IPS-18a (cell line): ENCODE data around the gene LRRC37A2.
"Not testable (repeated sequence)": the region's sequence is repeated elsewhere in the genome, so short reads cannot be mapped to it uniquely, and the experiment has no call there.

Experiments
- H3K27ac ChIP-seq: one replicate; pipeline ENCODE4 v1.5.1; 2013; ENCODE audit warnings: low read length
- H3K27me3 ChIP-seq: one replicate; pipeline ENCODE4 v1.6.1; 2013; ENCODE audit warnings: mild to moderate bottlenecking, low read length; ENCODE audit not compliant: control insufficient read depth, insufficient read depth
- H3K36me3 ChIP-seq: one replicate; pipeline ENCODE4 v1.6.1; 2013; ENCODE audit warnings: low read depth, low read length; ENCODE audit not compliant: control insufficient read depth
- H3K4me1 ChIP-seq: one replicate; pipeline ENCODE4 v1.6.1; 2013; ENCODE audit warnings: low read depth, low read length; ENCODE audit not compliant: control insufficient read depth
- H3K4me3 ChIP-seq: one replicate; pipeline ENCODE4 v1.5.1; 2013; ENCODE audit warnings: low read length
- H3K9ac ChIP-seq: one replicate; pipeline ENCODE4 v1.6.1; 2013; ENCODE audit warnings: mild to moderate bottlenecking, low read length, moderate library complexity
- H3K9me3 ChIP-seq: one replicate; pipeline ENCODE4 v1.6.1; 2013; ENCODE audit warnings: low read depth, low read length; ENCODE audit not compliant: control insufficient read depth

The LRRC37A2 gene

GRCh38 chr17:46560048-46560447, 47.8 kb downstream of the LRRC37A2 start:
- H3K9me3 ChIP-seq, H3K27me3 ChIP-seq, H3K4me1 ChIP-seq, H3K9ac ChIP-seq, H3K27ac ChIP-seq, H3K4me3 ChIP-seq, H3K36me3 ChIP-seq: not testable (repeated sequence)

- H3K27me3 ChIP-seq, H3K9me3 ChIP-seq, H3K4me3 ChIP-seq, H3K4me1 ChIP-seq, H3K9ac ChIP-seq, H3K36me3 ChIP-seq, H3K27ac ChIP-seq: not testable (repeated sequence)
Measured at GRCh38 chr17:46566284-46566683, 54.0 kb downstream of the LRRC37A2 start.

GRCh38 chr17:46566980-46567379, 54.7 kb downstream of the LRRC37A2 start:
- H3K27me3 ChIP-seq, H3K9me3 ChIP-seq, H3K9ac ChIP-seq, H3K4me1 ChIP-seq, H3K36me3 ChIP-seq, H3K27ac ChIP-seq, H3K4me3 ChIP-seq: not testable (repeated sequence)

GRCh38 chr17:46571796-46572195, 59.5 kb downstream of the LRRC37A2 start:
- H3K9me3 ChIP-seq, H3K36me3 ChIP-seq, H3K9ac ChIP-seq, H3K4me1 ChIP-seq, H3K27me3 ChIP-seq, H3K4me3 ChIP-seq, H3K27ac ChIP-seq: not testable (repeated sequence)

GRCh38 chr17:46579083-46580075, 67.1 kb downstream of the LRRC37A2 start, which contains the start of gene ARL17A:
ARL17A (minus strand) TSS chr17:46579691; CDS start chr17:46576322, 3,369 bp downstream.
- H3K4me3 ChIP-seq: not testable (repeated sequence)

GRCh38 chr17:46580082-46580481, 67.8 kb downstream of the LRRC37A2 start:
- not testable (repeated sequence) for H3K4me1 ChIP-seq, H3K9ac ChIP-seq, H3K36me3 ChIP-seq, H3K4me3 ChIP-seq, H3K27ac ChIP-seq, H3K9me3 ChIP-seq, H3K27me3 ChIP-seq

More at GRCh38 chr17:46579083-46580075, 67.1 kb downstream of the LRRC37A2 start, which contains the start of gene ARL17A:
- H3K27me3 ChIP-seq, H3K9me3 ChIP-seq, H3K36me3 ChIP-seq, H3K4me1 ChIP-seq, H3K27ac ChIP-seq, H3K9ac ChIP-seq: not testable (repeated sequence)

- H3K4me3 ChIP-seq, H3K9me3 ChIP-seq, H3K9ac ChIP-seq, H3K4me1 ChIP-seq, H3K36me3 ChIP-seq, H3K27ac ChIP-seq, H3K27me3 ChIP-seq: not testable (repeated sequence)
Measured at GRCh38 chr17:46585444-46585843, 73.2 kb downstream of the LRRC37A2 start.

GRCh38 chr17:46590157-46591146, 78.2 kb downstream of the LRRC37A2 start, which contains the start of gene NSF:
NSF (plus strand) TSS chr17:46590669; CDS start chr17:46590776, 107 bp downstream.
- H3K27me3 ChIP-seq, H3K4me1 ChIP-seq, H3K27ac ChIP-seq, H3K4me3 ChIP-seq, H3K9me3 ChIP-seq, H3K9ac ChIP-seq, H3K36me3 ChIP-seq: not testable (repeated sequence)

GRCh38 chr17:46591332-46591731, 79.1 kb downstream of the LRRC37A2 start:
- not testable (repeated sequence) for H3K4me3 ChIP-seq, H3K9me3 ChIP-seq, H3K9ac ChIP-seq, H3K4me1 ChIP-seq, H3K27me3 ChIP-seq, H3K27ac ChIP-seq, H3K36me3 ChIP-seq

- not testable (repeated sequence) for H3K4me3 ChIP-seq, H3K27me3 ChIP-seq, H3K4me1 ChIP-seq, H3K36me3 ChIP-seq, H3K27ac ChIP-seq, H3K9me3 ChIP-seq, H3K9ac ChIP-seq
Measured at GRCh38 chr17:46598344-46598931, 86.2 kb downstream of the LRRC37A2 start.

- H3K27ac ChIP-seq, H3K4me3 ChIP-seq, H3K4me1 ChIP-seq, H3K27me3 ChIP-seq, H3K9ac ChIP-seq, H3K9me3 ChIP-seq, H3K36me3 ChIP-seq: not testable (repeated sequence)
Measured at GRCh38 chr17:46600767-46601166, 88.5 kb downstream of the LRRC37A2 start.
